Activated CD8-positive, alpha-beta memory T cell treated with anti-CD3 and anti-CD28 coated beads for 36 hours (primary cell): Measurements from ENCODE around the gene ACSM2A. TPM values are rescaled to one million over a fixed set of nuclear protein-coding genes. Genes with fewer than 3 reads are reported as not detected.
"Not testable (repeated sequence)": the region's sequence is repeated elsewhere in the genome, so short reads cannot be mapped to it uniquely, and the experiment has no call there.

Experiments
- CTCF ChIA-PET: fragments of 350-600 bp; sonication (Branson Sonifier 250); formaldehyde crosslinking; loops from one replicate; lab custom pipeline; 2021; ENCODE audit warnings: antibody characterized with exemption; lab: Charles Lee
- POLR2A ChIA-PET: fragments of 350-600 bp; sonication (Branson Sonifier 250); formaldehyde crosslinking; loops from one replicate; lab custom pipeline; 2021; ENCODE audit warnings: antibody characterized with exemption; lab: Charles Lee
- total RNA-seq, 2 experiments: library from RNA; stranded (reverse); gene quantifications; one replicate each; pipeline ENCODE4 v1.2.3, GENCODE V29; 2021

ACSM2A gene
- total RNA-seq, 2 experiments from 2014 or later = not detected

GRCh38 chr16:20531795-20532194 lies 80.5 kb downstream of the ACSM2A start:
- POLR2A ChIA-PET, CTCF ChIA-PET: not testable (repeated sequence)

- CTCF ChIA-PET = not testable (repeated sequence)
These were observed 81.0 kb downstream of the ACSM2A start for GRCh38 chr16:20532284-20532792.

GRCh38 chr16:20536669-20537068 lies 85.3 kb downstream of the ACSM2A start:
- CTCF ChIA-PET = not testable (repeated sequence)

More at GRCh38 chr16:20532284-20532792, 81.0 kb downstream of the ACSM2A start:
- POLR2A ChIA-PET = not testable (repeated sequence)

More at GRCh38 chr16:20536669-20537068, 85.3 kb downstream of the ACSM2A start:
- POLR2A ChIA-PET = not testable (repeated sequence)

Other genes with a start within 250 kb of the ACSM2A start
- gene GP2, start 124.0 kb upstream of the ACSM2A start, total RNA-seq = not detected
- gene UMOD, start 98.8 kb upstream of the ACSM2A start, total RNA-seq = not detected
- not detected for gene PDILT, start 46.8 kb upstream of the ACSM2A start, total RNA-seq
- not detected for gene ACSM5, start 42.0 kb upstream of the ACSM2A start, total RNA-seq
- not detected for gene ACSM2B, start 124.8 kb downstream of the ACSM2A start, total RNA-seq
- not detected for gene ACSM1, start 246.2 kb downstream of the ACSM2A start, total RNA-seq